AG09309 (cell line): Measurements from ENCODE around the gene DNAH7.

ENCODE experiments used
- DNase-seq: peaks from one replicate; pipeline ENCODE4 v3.0.0-alpha.2; 2010; ENCODE audit warnings: low read depth
- H3K4me3 ChIP-seq: 2 replicates; pipeline ENCODE4 v1.5.1; 2011; ENCODE audit warnings: mild to moderate bottlenecking, low read depth, low read length, moderate library complexity; ENCODE audit not compliant: control insufficient read depth
- CTCF ChIP-seq: IDR thresholded peaks from 2 replicates; pipeline ENCODE4 v1.5.1; 2011; ENCODE audit warnings: mild to moderate bottlenecking, low read depth, low read length, inconsistent platforms; ENCODE audit not compliant: insufficient read depth, control insufficient read depth; ENCODE audit errors: missing control alignments

DNAH7 gene

GRCh38 chr2:196077821-196078220 is 9.2 kb upstream of the DNAH7 start:
- DNase-seq = no peak
- H3K4me3 ChIP-seq = no peak overlapping the region
- no peak for TF ChIP-seq CTCF

- H3K4me3 ChIP-seq = no peak overlapping the region
- no peak for TF ChIP-seq CTCF
- DNase-seq = no peak
Measured at GRCh38 chr2:196076778-196077568, 8.3 kb upstream of the DNAH7 start.

GRCh38 chr2:196075196-196075595 is 6.6 kb upstream of the DNAH7 start:
- no peak for DNase-seq
- no peak for TF ChIP-seq CTCF
- H3K4me3 ChIP-seq = no peak overlapping the region

- no peak overlapping the region for H3K4me3 ChIP-seq
- TF ChIP-seq CTCF = no peak
- no peak for DNase-seq
Measured at GRCh38 chr2:196074631-196075030, 6.0 kb upstream of the DNAH7 start.

- no peak overlapping the region for H3K4me3 ChIP-seq
- no peak for TF ChIP-seq CTCF
- DNase-seq = no peak
Measured at GRCh38 chr2:196073521-196073920, 4.9 kb upstream of the DNAH7 start.

- DNase-seq = no peak
- TF ChIP-seq CTCF = no peak
- H3K4me3 ChIP-seq = no peak overlapping the region
Measured at GRCh38 chr2:196067088-196067382, 1.6 kb downstream of the DNAH7 start.

- H3K4me3 ChIP-seq = no peak overlapping the region
- peak; percentile 53 for TF ChIP-seq CTCF
- DNase-seq = no peak
Measured at GRCh38 chr2:196066291-196067087, 2.1 kb downstream of the DNAH7 start.
